Mesothelial cell of epicardium (in vitro differentiated cells): ENCODE data around the gene SDK1. TPM values are rescaled to one million over a fixed set of nuclear protein-coding genes. Genes with fewer than 3 reads are reported as not detected.

Experiments used
- DNase-seq, 2 experiments: peaks; one replicate each; pipeline ENCODE4 v3.0.0; 2021; ENCODE audit warnings: low spot score in 2 of 2; ENCODE audit not compliant: unreplicated experiment in 2 of 2
- H3K27ac Mint-ChIP-seq: 2 replicates; pipeline ENCODE4 v1.8.0; 2021; ENCODE audit warnings: mixed read lengths
- H3K27me3 Mint-ChIP-seq: 2 replicates; pipeline ENCODE4 v1.8.0; 2021; ENCODE audit warnings: low read depth, mixed read lengths
- H3K36me3 Mint-ChIP-seq: 2 replicates; pipeline ENCODE4 v1.8.0; 2021; ENCODE audit warnings: mixed read lengths
- H3K4me1 Mint-ChIP-seq: 2 replicates; pipeline ENCODE4 v1.8.0; 2021; ENCODE audit warnings: mixed read lengths
- H3K4me3 Mint-ChIP-seq: 2 replicates; pipeline ENCODE4 v1.8.0; 2021; ENCODE audit warnings: mild to moderate bottlenecking, moderate library complexity, mixed read lengths
- H3K9me3 Mint-ChIP-seq: 2 replicates; pipeline ENCODE4 v1.8.0; 2021; ENCODE audit warnings: mixed read lengths
- CTCF ChIP-seq: fragments of 200-600 bp; sonication (generic); IDR thresholded peaks from one replicate; pipeline ENCODE4 v1.5.0; 2021; ENCODE audit warnings: antibody characterized with exemption; ENCODE audit not compliant: unreplicated experiment
- total RNA-seq: library from RNA; stranded (reverse); gene quantifications from 3 replicates; pipeline ENCODE4 v1.2.1, GENCODE V29; 2021

Gene SDK1
- total RNA-seq, 1 donor from 2014 or later: 12.8 TPM

DNA sequence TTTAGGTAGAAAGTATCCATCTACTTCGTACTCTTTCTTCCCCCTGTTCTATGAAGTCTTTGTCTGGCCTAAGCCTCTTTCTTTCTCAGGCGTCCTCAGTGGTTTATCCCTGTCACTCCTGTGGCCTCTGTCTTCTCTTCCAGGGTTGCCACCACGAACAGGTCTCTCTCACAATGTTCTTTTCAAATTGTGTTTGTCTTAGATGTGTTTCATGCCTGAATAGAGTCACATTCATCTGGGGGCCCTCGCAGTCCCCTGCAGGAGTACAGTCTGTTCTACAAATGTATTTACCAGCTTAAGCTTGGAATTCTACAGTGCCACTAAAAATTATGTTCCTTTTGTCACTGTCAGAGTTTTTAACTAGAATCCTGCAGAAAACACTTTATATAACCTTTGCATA is 700.7 kb downstream of the SDK1 start:
- DNase-seq: no peak
- Mint-ChIP-seq H3K27ac (peak overlapping the region; percentile 30), H3K4me1 (peaks cover 14% of the 10 kb centered on the region), H3K9me3 (no peaks in the 10 kb centered on the region), H3K4me3 (no peak overlapping the region), H3K36me3 (no peaks in the 10 kb centered on the region), H3K27me3 (no peaks in the 10 kb centered on the region)
- TF ChIP-seq CTCF: no peak

GRCh38 chr7:4003503-4003902 is 702.5 kb downstream of the SDK1 start:
- H3K27ac Mint-ChIP-seq: no peak overlapping the region
- no peak for TF ChIP-seq CTCF
- H3K36me3 Mint-ChIP-seq: no peaks in the 10 kb centered on the region
- DNase-seq: no peak
- no peak overlapping the region for H3K4me3 Mint-ChIP-seq
- H3K27me3 Mint-ChIP-seq: no peaks in the 10 kb centered on the region
- H3K4me1 Mint-ChIP-seq: peaks cover 20% of the 10 kb centered on the region
- H3K9me3 Mint-ChIP-seq: no peaks in the 10 kb centered on the region

GRCh38 chr7:4006687-4007086 is 705.6 kb downstream of the SDK1 start:
- no peak for TF ChIP-seq CTCF
- Mint-ChIP-seq H3K4me3 (peak overlapping the region; percentile 18), H3K27me3 (no peaks in the 10 kb centered on the region), H3K27ac (peak overlapping the region; percentile 86), H3K36me3 (no peaks in the 10 kb centered on the region), H3K4me1 (peaks cover 27% of the 10 kb centered on the region), H3K9me3 (no peaks in the 10 kb centered on the region)
- no peak for DNase-seq

DNA sequence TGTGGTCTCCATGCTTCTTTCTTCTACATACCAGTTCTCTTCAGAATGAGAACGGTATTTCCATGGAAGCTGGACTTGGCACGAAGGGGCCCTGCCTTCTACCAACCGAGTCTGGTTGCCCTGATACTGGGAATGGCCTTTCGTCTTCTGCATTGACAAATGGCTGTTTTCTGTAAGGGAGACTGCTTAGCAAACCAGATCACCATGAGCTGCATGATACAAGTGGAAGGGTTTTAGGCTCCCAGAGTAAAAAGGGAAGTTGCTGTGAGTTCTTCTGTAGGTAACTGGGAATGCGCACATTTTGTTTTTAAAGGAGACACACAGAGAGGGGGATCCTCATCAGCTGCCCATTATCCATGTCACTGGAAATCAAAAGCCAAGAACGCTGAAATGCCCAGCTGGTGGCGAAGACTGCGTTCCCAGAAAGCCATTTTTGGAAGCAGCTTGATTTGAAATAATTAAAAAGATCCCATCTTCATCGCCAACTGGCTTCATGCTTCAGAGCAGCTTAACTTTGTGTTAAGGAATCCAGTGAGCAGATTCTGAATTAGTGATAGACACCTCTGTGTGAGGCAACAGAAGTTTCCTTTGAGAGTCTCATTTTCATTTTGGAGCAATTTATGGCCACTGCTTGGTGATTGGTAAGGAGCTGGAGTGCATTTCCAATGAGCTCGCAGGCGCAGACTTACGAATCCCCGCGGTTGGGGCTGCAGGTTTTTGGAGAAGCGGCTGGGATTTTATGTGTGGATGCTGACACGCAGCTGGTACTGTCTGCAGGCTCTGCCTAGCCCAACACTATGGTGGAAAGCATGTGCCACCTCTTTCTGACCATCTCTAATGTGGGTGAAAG is 708.4 kb downstream of the SDK1 start:
- no peak for DNase-seq
- Mint-ChIP-seq H3K36me3 (peaks cover 4% of the 10 kb centered on the region), H3K27ac (no peak overlapping the region), H3K9me3 (no peaks in the 10 kb centered on the region), H3K4me1 (peaks cover 28% of the 10 kb centered on the region), H3K4me3 (no peak overlapping the region), H3K27me3 (no peaks in the 10 kb centered on the region)
- TF ChIP-seq CTCF: no peak

DNA sequence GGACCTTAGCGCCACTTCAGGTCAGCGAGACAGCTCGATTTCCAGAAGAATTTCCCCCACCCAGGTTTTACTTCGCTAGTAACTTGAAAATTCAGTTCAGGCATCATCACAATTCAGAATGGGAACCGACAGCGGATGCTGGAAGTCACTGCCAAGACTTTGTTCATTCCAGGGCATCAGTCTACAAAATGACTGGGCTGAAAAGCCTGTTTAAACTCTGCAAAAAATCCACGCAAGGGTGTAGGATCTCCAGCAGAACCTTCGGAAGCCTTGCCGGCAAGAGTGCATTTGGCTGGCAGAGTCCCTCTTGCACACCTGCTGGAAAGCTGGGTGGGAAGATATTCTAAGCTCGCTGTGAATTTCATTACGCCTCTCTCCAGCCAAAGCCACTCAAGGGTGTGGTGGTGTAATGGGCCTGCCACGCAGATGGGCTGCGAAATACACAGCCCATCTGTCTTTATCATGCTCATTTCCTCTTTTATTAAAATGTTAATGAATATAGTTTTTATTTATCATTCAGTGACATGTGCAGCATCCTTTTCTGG is 709.1 kb downstream of the SDK1 start:
- no peak overlapping the region for H3K27ac Mint-ChIP-seq
- H3K36me3 Mint-ChIP-seq: peaks cover 4% of the 10 kb centered on the region
- no peak for TF ChIP-seq CTCF
- H3K27me3 Mint-ChIP-seq: no peaks in the 10 kb centered on the region
- H3K4me1 Mint-ChIP-seq: peaks cover 31% of the 10 kb centered on the region
- no peaks in the 10 kb centered on the region for H3K9me3 Mint-ChIP-seq
- no peak for DNase-seq
- no peak overlapping the region for H3K4me3 Mint-ChIP-seq
